ENCODE measurements around the gene KAT2A.

Gene KAT2A

GRCh38 chr17:42114118-42114517, 7.0 kb downstream of the KAT2A start:
- no peak for DNase-seq (ENCODE audit: low read depth)

- no peak for DNase-seq (ENCODE audit: low read depth)
Observed at GRCh38 chr17:42113293-42114069, 7.7 kb downstream of the KAT2A start.

DNA sequence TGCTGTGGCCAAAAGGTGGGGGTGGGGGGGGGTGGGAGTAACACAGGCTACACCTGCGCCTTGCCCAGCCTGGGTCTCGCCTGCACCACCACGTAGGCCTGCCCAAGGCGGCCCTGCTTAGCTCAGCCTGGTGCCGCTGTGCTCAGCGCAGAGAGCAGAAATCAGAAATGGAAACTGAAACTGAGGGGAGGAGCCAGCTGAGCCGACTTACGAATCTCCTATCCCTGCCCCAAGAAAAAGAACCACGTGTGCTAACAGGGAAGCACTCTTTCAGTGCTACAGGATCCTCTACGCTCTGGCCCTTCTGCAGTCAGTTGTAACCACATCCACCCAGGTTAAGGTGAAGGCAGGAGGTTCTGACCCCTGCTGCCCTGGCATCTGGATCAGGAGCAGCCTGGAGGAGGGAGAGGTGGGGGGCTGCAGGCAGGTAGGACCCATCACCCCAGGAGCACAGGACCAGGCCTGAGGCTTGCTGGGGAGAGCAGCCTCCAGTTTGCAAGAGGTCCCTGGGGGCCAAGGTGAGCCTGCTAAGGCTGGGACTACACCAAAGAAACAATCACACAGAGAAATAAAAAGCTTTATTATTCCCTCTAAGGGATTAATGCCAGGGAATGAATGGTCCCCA, 8.5 kb downstream of the KAT2A start, which contains the start of gene DHX58:
TSS of gene DHX58 (minus strand) at position 163 of the 625 bp plus-strand sequence. CDS start 822 bp downstream, outside the sequence.
- DNase-seq (ENCODE audit: low read depth) = no peak

DNA sequence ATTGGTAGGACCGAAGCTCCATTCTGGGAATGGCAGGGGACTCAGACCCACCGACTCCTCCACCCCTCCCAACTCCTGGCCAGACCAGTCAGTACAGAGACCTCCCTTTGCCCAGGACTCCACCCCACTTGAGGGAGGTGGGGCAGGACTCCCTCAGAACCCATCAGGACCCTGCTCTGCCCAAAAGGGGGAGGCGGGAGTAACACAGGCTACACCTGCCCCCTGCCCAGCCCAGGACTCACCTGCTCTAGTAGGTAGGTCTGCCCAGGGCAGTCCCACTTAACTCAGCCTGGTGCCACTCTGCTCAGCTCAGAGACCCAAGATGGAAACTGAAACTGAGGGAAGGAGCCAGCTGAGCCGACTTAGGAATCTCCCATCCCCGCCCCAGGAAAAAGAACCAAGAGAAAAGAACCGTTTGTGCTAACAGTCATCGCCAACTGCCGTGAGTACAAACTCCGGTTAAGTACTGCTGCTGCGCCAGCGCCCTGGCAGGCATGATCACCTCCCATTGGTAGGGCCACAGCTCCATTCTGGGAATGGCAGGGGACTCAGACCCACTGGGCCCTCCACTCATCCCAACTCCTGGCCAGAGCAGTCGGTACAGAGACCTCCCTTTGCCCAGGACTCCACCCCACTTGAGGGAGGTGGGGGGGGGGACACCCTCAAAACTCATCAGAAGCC, 9.2 kb downstream of the KAT2A start:
- DNase-seq (ENCODE audit: low read depth) = no peak

DNA sequence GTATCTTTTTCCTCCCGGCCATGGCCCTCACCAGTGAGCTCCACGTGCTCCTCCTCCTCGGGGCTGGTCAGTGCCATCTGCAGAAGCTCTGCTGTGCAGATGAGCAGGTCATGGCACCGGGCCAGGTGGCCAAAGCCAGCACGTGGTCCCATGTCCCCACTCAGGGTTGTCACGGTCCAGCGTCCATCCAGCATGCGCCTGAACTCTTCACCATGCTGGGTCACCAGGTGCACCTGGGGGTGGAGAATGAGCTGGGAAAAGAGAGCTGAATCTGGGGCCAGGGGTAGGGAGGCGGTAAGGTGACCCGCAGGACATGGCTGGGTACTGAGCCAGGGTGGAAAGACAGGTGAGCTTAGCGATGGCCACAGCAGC, 9.9 kb downstream of the KAT2A start:
- no peak for DNase-seq (ENCODE audit: low read depth)

GRCh38 chr17:42110301-42111264, 10.6 kb downstream of the KAT2A start:
- no peak for DNase-seq (ENCODE audit: low read depth)

GRCh38 chr17:42109086-42109485, 12.1 kb downstream of the KAT2A start:
- no peak for DNase-seq (ENCODE audit: low read depth)

DNA sequence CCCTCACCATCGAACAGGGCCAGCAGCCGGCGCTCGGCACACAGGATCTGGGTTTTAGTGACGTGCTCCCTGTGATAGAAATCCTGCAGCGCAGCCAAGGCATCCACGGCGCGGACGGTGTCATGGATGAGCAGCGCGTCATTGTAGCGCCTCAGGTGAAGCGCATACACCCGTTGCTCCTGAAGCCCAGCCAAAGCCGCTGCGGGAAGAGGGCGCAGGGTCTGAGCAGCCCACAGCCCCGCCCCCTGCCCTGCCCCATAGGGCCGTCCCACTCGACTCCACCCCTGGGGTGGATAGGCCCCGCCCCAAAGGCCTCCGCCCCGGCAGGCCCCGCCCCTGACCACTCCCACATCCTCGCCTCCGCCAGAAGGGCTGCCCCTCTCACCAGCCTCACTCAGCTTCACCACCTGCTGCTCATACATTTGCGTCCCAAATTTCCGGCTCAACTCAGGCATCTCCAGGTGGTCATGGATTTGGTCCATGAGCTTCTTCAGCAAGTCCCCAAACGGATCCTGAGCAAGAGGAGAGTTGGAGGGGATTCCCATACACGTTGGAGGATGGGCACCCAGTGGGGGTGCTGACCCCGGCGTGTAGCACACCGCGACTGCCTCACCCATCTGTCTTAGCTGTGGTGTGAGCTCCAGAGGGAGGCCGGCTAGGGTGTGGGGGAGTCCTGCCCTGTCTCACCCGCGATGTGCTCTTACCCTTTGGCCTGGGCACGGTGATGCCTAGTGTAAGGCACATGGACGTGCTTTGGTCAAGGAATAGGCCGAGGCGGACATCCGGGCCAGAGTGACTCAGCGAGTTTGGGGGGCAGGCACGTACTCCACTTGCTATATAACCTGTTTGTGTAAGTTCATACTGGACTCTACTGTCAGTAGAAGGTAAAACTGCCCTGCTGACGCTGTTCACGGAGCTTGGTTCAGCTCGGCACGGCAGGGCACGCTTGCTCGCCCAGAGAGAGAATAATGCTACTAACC, 13.3 kb downstream of the KAT2A start:
- DNase-seq (ENCODE audit: low read depth) = no peak

DNA sequence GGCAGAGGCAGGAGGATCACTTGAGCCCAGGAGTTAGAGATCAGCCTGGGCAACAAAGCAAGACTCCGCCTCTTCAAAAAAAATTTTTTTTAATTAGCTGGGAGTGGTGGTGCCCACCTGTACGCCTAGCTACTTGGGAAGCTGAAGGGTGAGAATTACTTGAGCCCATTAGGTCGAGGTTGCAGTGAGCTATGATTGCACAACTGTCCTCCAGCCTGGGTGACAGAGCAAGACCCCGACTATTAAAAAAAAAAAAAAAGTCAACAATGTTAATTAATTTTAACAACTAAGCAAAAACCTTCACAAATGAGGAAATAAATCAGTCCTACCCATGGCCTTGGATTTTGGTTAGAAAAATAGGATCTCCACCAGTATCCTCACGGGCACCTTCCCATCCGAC, 14.0 kb downstream of the KAT2A start:
- DNase-seq (ENCODE audit: low read depth) = no peak

- DNase-seq (ENCODE audit: low read depth) = no peak
Observed at GRCh38 chr17:42106009-42106408, 15.2 kb downstream of the KAT2A start.

DNA sequence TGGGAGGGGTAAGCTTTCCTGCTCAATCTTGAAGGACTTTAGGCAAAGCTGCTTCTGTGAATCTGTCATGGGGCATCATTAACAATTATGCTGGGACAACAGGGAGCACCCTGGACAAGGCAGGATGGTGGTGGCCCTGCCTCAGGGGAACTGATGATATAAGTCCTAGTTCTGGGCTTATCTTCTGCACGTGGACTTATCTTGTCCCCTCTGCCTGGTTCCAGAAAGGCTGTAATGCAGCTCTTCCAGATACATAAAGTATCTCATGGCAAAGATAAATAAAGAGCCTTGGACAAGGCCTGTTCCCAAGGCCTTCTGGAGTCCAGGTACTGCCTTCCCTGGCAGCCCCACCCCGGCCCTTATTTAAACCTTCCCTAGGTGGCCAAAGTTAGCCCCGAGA, 16.9 kb downstream of the KAT2A start:
- no peak for DNase-seq (ENCODE audit: low read depth)

- no peak for DNase-seq (ENCODE audit: low read depth)
Observed at GRCh38 chr17:42103221-42103954, 17.8 kb downstream of the KAT2A start.

DNA sequence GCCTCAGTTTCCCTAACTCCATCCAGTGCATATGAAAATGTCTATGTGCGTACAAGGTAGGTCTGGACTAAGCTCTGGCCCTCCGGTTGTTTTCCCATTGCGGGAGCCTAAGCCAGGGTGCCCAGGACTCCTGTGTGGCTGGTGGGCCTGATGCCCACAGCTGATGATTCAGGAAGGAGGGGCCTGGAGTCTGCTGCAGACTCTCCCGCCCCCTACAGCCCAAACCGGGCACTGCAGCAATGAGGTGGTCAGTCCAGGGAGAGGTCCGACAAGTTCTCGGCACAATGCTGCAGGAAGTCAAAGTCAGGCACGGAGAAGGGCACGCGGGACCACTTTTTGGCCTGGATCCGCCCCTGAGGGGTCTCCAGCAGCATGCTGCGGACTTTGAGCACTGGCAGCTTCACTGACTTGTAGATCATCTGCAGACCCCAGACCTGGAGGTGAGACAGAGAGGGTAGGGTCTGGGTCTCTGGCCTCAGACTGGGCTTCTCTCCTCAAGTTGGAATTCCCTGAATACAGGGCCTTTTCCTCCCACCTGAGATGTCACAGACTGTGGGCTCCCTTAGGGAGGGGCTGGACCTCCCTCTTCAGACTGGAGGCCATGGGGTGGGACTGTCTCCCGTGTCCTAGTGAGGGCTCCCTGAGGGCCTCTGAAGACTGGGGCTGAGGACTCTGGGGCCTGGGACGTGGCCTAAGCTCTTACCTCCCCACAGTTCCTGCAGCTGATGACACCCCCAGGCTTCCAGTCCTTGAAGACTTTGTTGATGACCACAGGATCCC, 19.5 kb downstream of the KAT2A start:
- no peak for DNase-seq (ENCODE audit: low read depth)

DNA sequence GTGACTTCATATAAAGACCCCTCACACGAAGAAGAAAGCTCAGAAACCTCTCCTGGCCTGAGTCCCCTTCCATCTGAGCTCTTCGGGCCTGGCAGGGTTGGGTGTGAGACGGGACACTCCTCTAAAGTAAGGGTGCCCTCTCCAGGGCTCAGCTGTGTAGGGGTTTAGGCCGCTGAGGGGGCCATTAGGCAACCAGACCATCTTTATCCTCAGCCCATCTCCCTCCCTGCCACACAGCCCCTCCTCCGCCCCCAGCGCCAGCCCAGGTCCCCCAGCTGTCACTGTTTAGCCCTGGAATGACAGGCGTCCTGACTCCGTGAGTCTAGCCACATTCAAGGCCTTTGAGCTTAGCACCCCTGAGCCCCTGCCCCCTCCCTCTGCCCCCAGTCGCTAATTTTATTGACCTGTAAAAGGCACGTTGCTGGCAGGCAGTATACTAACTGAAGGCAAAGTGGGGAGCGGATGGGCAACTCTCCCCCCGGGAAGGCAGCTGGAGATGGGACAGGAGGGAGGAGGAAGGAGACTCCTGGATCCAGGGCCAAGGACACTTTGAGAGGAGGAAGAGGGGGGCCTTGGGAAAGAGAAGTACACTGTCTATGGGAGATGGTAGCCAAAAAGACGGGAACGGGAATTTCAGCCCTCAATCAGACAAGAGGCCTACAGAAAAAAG, 22.3 kb downstream of the KAT2A start:
- no peak for DNase-seq (ENCODE audit: low read depth)

GRCh38 chr17:42097691-42098631, 23.2 kb downstream of the KAT2A start, which contains the start of gene ZNF385C:
ZNF385C (minus strand) TSS chr17:42098473; CDS start chr17:42063056, 35,417 bp downstream.
- DNase-seq (ENCODE audit: low read depth) = no peak

GRCh38 chr17:42096360-42097111, 24.6 kb downstream of the KAT2A start:
- no peak for DNase-seq (ENCODE audit: low read depth)

Measured in HS-27A (cell line).